K562 (cell line): Measurements from ENCODE around the gene PRRT1. TPM values are rescaled to one million over a fixed set of nuclear protein-coding genes. Genes with fewer than 3 reads are reported as not detected.

Source experiments
- ATF1 ChIP-seq, 2 experiments: fragments of 450-650 bp in 1 of 2; IDR thresholded peaks; 2 replicates each; pipeline ENCODE4 v1.6.1; 2016; ENCODE audit warnings: missing compliant biosample characterization in 1 of 2, missing genetic modification characterization in 1 of 2
- KAT2B ChIP-seq: IDR thresholded peaks from one replicate; pipeline ENCODE4 v1.6.1; 2012; ENCODE audit warnings: low read depth, mild to moderate bottlenecking, control low read depth, inconsistent platforms, low read length, moderate library complexity
- KDM2B ChIP-seq: fragments of 250-450 bp; sonication (Bioruptor Pico); IDR thresholded peaks from 2 replicates; pipeline ENCODE4 v1.8.0; 2021; ENCODE audit warnings: mild to moderate bottlenecking, moderate library complexity
- MEF2D ChIP-seq: conservative IDR thresholded peaks from 2 replicates; pipeline ENCODE4 v1.6.1; 2016; ENCODE audit warnings: low read depth, missing genetic modification characterization, missing compliant biosample characterization
- POLR2G ChIP-seq: fragments of 200-400 bp; formaldehyde crosslinking; IDR thresholded peaks from 2 replicates; pipeline ENCODE4 v1.6.1; 2017; ENCODE audit warnings: low read depth, mild to moderate bottlenecking, antibody characterized with exemption, low read length, moderate library complexity
- WHSC1 ChIP-seq: IDR thresholded peaks from one replicate; pipeline ENCODE4 v1.6.1; 2012; ENCODE audit warnings: low read length, control low read depth, inconsistent platforms
- ZNF121 ChIP-seq: sonication (generic); formaldehyde crosslinking; conservative IDR thresholded peaks from 2 replicates; pipeline ENCODE4 v1.8.0; 2022; ENCODE audit warnings: missing genetic modification reagents
- ZNF165 ChIP-seq: fragments of 250-450 bp; sonication (Bioruptor Pico); IDR thresholded peaks from 2 replicates; pipeline ENCODE4 v1.4.0; 2020; ENCODE audit warnings: borderline replicate concordance
- polyA plus RNA-seq, 8 experiments: library from polyadenylated mRNA; depleted of rRNA in 4 of 8; stranded (reverse) in 5 of 8; unstranded in 3 of 8; fragments of >200 nt; fragmentation: Nextera tagmentation in 2 of 8; fragmentation: Illumina TruSeq in 1 of 8; extraction: Ambion mirVana in 2 of 8; extraction: Trizol in 1 of 8; gene quantifications; 2 replicates each; pipeline versions ENCODE4 v1.2.1 to v1.2.3, GENCODE V29; 2011 to 2014; ENCODE audit warnings: inconsistent platforms in 1 of 8, missing spikeins in 1 of 8
- total RNA-seq, 7 experiments: library from RNA; depleted of rRNA in 6 of 7; stranded (reverse); fragments of >200 nt in 6 of 7; fragmentation: Illumina TruSeq in 2 of 7; extraction: Trizol in 2 of 7; gene quantifications; 2 replicates each; pipeline versions ENCODE4 v1.2.1 to v1.2.3, GENCODE V29; 2011 to 2021; ENCODE audit warnings: low replicate concordance in 1 of 7
- TF ChIP-seq, protein P1 (sequence below): fragments of 450-650 bp; IDR thresholded peaks from 2 replicates; pipeline ENCODE4 v1.6.1; 2017; ENCODE audit warnings: mild to moderate bottlenecking, moderate library complexity
- TF ChIP-seq, protein P2 (sequence below): sonication (generic); formaldehyde crosslinking; IDR thresholded peaks from 2 replicates; pipeline ENCODE4 v1.8.1; 2023; ENCODE audit warnings: missing genetic modification reagents, mild to moderate bottlenecking, borderline replicate concordance
- TF ChIP-seq, protein P3 (sequence below): IDR thresholded peaks from 3 replicates; pipeline ENCODE4 v1.6.1; 2011; ENCODE audit warnings: borderline replicate concordance, mild to moderate bottlenecking; ENCODE audit not compliant: insufficient read length, insufficient read depth
- TF ChIP-seq, protein P4 (sequence below), 3 experiments: fragments of 200-800 bp in 1 of 3; sonication (Bioruptor generic) in 1 of 3; sonication (generic) in 1 of 3; formaldehyde crosslinking in 1 of 3; IDR thresholded peaks; 2 replicates each; pipeline versions ENCODE4 v1.6.1 to v1.8.0; 2016 to 2022; ENCODE audit warnings: mild to moderate bottlenecking in 2 of 3, missing compliant biosample characterization in 2 of 3, missing genetic modification characterization in 2 of 3, missing genetic modification reagents in 1 of 3
- TF ChIP-seq, protein P5 (sequence below): fragments of 450-650 bp; formaldehyde crosslinking; IDR thresholded peaks from 2 replicates; pipeline ENCODE4 v1.4.0; 2020; ENCODE audit warnings: mild to moderate bottlenecking, moderate library complexity
- TF ChIP-seq, protein P6 (sequence below): fragments of 250-450 bp; sonication (Bioruptor Pico); IDR thresholded peaks from 2 replicates; pipeline ENCODE4 v1.4.0; 2020; ENCODE audit warnings: mild to moderate bottlenecking, moderate library complexity

PRRT1 gene
- total and polyA plus RNA-seq, 9 of the 15 experiments (the other 6 are each of a cell fraction or from before 2014, with no cell fraction given) = 0.14 to 3.5 (median 0.41) TPM

DNA sequence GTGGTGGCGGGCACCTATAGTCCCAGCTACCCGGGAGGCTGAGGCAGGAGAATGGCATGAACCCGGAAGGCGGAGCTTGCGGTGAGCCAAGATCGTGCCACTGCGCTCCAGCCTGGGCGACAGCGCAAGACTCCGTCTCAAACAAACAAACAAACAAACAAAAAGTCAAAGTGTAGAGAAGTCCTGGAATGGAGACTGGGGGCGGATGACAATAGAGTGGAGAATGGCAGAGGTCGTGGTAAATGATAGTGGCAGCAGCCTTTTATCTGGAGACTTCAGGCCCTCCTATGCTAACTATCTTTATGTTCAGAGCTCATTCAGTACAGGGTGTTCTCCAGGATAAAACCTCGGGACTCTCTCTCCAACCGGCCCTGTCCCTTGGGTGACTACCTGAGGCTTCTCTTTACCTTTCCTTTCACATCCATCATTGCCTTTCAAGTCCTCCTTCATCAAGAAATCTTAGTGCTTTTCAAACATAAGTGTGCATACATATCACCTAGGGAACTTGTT is 20.2 kb downstream of the PRRT1 start (continued):
- 0 out of 2 replicates have a peak, but pooled peaks have one; percentile 87 for TF ChIP-seq KDM2B (CRISPR knock-in tag)
- TF ChIP-seq, protein P1, sequence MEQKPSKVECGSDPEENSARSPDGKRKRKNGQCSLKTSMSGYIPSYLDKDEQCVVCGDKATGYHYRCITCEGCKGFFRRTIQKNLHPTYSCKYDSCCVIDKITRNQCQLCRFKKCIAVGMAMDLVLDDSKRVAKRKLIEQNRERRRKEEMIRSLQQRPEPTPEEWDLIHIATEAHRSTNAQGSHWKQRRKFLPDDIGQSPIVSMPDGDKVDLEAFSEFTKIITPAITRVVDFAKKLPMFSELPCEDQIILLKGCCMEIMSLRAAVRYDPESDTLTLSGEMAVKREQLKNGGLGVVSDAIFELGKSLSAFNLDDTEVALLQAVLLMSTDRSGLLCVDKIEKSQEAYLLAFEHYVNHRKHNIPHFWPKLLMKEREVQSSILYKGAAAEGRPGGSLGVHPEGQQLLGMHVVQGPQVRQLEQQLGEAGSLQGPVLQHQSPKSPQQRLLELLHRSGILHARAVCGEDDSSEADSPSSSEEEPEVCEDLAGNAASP = no peak
- TF ChIP-seq POLR2G = no peak
- TF ChIP-seq ZNF165 (CRISPR knock-in tag) = no peak
- TF ChIP-seq, protein P2, sequence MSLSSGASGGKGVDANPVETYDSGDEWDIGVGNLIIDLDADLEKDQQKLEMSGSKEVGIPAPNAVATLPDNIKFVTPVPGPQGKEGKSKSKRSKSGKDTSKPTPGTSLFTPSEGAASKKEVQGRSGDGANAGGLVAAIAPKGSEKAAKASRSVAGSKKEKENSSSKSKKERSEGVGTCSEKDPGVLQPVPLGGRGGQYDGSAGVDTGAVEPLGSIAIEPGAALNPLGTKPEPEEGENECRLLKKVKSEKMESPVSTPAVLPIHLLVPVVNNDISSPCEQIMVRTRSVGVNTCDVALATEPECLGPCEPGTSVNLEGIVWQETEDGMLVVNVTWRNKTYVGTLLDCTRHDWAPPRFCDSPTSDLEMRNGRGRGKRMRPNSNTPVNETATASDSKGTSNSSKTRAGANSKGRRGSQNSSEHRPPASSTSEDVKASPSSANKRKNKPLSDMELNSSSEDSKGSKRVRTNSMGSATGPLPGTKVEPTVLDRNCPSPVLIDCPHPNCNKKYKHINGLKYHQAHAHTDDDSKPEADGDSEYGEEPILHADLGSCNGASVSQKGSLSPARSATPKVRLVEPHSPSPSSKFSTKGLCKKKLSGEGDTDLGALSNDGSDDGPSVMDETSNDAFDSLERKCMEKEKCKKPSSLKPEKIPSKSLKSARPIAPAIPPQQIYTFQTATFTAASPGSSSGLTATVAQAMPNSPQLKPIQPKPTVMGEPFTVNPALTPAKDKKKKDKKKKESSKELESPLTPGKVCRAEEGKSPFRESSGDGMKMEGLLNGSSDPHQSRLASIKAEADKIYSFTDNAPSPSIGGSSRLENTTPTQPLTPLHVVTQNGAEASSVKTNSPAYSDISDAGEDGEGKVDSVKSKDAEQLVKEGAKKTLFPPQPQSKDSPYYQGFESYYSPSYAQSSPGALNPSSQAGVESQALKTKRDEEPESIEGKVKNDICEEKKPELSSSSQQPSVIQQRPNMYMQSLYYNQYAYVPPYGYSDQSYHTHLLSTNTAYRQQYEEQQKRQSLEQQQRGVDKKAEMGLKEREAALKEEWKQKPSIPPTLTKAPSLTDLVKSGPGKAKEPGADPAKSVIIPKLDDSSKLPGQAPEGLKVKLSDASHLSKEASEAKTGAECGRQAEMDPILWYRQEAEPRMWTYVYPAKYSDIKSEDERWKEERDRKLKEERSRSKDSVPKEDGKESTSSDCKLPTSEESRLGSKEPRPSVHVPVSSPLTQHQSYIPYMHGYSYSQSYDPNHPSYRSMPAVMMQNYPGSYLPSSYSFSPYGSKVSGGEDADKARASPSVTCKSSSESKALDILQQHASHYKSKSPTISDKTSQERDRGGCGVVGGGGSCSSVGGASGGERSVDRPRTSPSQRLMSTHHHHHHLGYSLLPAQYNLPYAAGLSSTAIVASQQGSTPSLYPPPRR (CRISPR knock-in tag) = peak; percentile 91; the same call in 1 of the 2 replicates
- no peak for TF ChIP-seq ATF1 (CRISPR knock-in tag; IDR thresholded peaks at IDR 0.05)
- peak; percentile 27 for TF ChIP-seq ATF1 (tag; IDR thresholded peaks at IDR 0.05)
- TF ChIP-seq, protein P3, sequence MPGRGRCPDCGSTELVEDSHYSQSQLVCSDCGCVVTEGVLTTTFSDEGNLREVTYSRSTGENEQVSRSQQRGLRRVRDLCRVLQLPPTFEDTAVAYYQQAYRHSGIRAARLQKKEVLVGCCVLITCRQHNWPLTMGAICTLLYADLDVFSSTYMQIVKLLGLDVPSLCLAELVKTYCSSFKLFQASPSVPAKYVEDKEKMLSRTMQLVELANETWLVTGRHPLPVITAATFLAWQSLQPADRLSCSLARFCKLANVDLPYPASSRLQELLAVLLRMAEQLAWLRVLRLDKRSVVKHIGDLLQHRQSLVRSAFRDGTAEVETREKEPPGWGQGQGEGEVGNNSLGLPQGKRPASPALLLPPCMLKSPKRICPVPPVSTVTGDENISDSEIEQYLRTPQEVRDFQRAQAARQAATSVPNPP = no peak
- peak; percentile 65; the same call in 1 of the 2 replicates for TF ChIP-seq MEF2D (tag)
- TF ChIP-seq WHSC1 = no peak
- TF ChIP-seq, protein P4, sequence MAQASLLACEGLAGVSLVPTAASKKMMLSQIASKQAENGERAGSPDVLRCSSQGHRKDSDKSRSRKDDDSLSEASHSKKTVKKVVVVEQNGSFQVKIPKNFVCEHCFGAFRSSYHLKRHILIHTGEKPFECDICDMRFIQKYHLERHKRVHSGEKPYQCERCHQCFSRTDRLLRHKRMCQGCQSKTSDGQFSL (CRISPR knock-in tag; IDR thresholded peaks at IDR 0.05) = no peak
- TF ChIP-seq, protein P4 (tag; IDR thresholded peaks at IDR 0.05) = peak in 1 of 2 experiments; percentile 4; a peak in 1 of 4 replicates
- no peak for TF ChIP-seq KAT2B
- TF ChIP-seq, protein P5, sequence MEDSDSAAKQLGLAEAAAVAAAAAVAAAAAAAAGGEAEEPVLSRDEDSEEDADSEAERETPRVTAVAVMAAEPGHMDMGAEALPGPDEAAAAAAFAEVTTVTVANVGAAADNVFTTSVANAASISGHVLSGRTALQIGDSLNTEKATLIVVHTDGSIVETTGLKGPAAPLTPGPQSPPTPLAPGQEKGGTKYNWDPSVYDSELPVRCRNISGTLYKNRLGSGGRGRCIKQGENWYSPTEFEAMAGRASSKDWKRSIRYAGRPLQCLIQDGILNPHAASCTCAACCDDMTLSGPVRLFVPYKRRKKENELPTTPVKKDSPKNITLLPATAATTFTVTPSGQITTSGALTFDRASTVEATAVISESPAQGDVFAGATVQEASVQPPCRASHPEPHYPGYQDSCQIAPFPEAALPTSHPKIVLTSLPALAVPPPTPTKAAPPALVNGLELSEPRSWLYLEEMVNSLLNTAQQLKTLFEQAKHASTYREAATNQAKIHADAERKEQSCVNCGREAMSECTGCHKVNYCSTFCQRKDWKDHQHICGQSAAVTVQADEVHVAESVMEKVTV (CRISPR knock-in tag) = no peak
- TF ChIP-seq, protein P6, sequence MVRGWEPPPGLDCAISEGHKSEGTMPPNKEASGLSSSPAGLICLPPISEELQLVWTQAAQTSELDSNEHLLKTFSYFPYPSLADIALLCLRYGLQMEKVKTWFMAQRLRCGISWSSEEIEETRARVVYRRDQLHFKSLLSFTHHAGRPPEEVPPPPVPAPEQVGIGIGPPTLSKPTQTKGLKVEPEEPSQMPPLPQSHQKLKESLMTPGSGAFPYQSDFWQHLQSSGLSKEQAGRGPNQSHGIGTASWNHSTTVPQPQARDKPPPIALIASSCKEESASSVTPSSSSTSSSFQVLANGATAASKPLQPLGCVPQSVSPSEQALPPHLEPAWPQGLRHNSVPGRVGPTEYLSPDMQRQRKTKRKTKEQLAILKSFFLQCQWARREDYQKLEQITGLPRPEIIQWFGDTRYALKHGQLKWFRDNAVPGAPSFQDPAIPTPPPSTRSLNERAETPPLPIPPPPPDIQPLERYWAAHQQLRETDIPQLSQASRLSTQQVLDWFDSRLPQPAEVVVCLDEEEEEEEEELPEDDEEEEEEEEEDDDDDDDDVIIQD (CRISPR knock-in tag) = no peak
- no peak for TF ChIP-seq ZNF121 (CRISPR knock-in tag)
